Vagina (tissue), 2 donors: ENCODE data around the gene ZFAND2A. TPM values are rescaled to one million over a fixed set of nuclear protein-coding genes. Genes with fewer than 3 reads are reported as not detected.
"Not testable (repeated sequence)": the region's sequence is repeated elsewhere in the genome, so short reads cannot be mapped to it uniquely, and the experiment has no call there.

ENCODE experiments used
- DNase-seq, 2 donors: peaks; one replicate each; pipeline ENCODE4 v3.0.0-alpha.2; 2017; ENCODE audit errors: extremely low spot score in 2 of 2
- H3K27ac ChIP-seq: fragments of 200-600 bp; sonication (generic); one replicate; pipeline ENCODE4 v1.5.1; 2019
- H3K27me3 ChIP-seq: fragments of 200-600 bp; sonication (generic); one replicate; pipeline ENCODE4 v1.5.1; 2019
- H3K36me3 ChIP-seq, 2 donors: fragments of 200-600 bp; sonication (generic); one replicate each; pipeline ENCODE4 v1.5.1; 2017 to 2019
- H3K4me1 ChIP-seq: fragments of 200-600 bp; sonication (generic); one replicate; pipeline ENCODE4 v1.5.1; 2019
- H3K4me3 ChIP-seq, 2 donors: fragments of 200-600 bp; sonication (generic); 1 replicate in 1 of 2; 2 replicates in 1 of 2; pipeline ENCODE4 v1.5.1; 2016 to 2019
- H3K9me3 ChIP-seq: fragments of 200-600 bp; sonication (generic); one replicate; pipeline ENCODE4 v1.5.1; 2019
- CTCF ChIP-seq, 3 experiments: fragments of 450-650 bp in 2 of 3; fragments of 200-600 bp in 1 of 3; sonication (generic) in 1 of 3; IDR thresholded peaks; one replicate each; pipeline ENCODE4 v1.5.1; 2017 to 2019; ENCODE audit warnings: antibody characterized with exemption in 3 of 3, mild to moderate bottlenecking in 2 of 3, moderate library complexity in 2 of 3
- POLR2A ChIP-seq, 2 donors: fragments of 450-650 bp; IDR thresholded peaks; one replicate each; pipeline ENCODE4 v1.6.1; 2017; ENCODE audit warnings: antibody characterized with exemption in 2 of 2, mild to moderate bottlenecking in 2 of 2, moderate library complexity in 2 of 2
- POLR2AphosphoS5 ChIP-seq, 2 donors: sonication (generic); formaldehyde crosslinking; IDR thresholded peaks; one replicate each; pipeline ENCODE4 v1.9.0; 2017; ENCODE audit warnings: antibody characterized with exemption in 2 of 2, mild to moderate bottlenecking in 2 of 2, low read depth in 1 of 2; ENCODE audit not compliant: insufficient read depth in 1 of 2
- intact Hi-C: fragments of 100-400 bp; cut with DNase I; formaldehyde crosslinking; loops from one replicate; pipeline ENCODE4 v1.15.1; 2023
- total RNA-seq: library from RNA; depleted of rRNA; stranded (reverse); fragments of >200 nt; gene quantifications from one replicate; pipeline ENCODE4 v1.2.3, GENCODE V29; 2016

The ZFAND2A gene
- total RNA-seq, 1 donor from 2014 or later: 30.9 TPM

GRCh38 chr7:1174881-1175596 is 15.0 kb upstream of the ZFAND2A start:
- no peak for DNase-seq
- intact Hi-C loops: loop anchor here (10.0 kb wide), 1 partner anchor 90 kb away; the partner anchor contains the start of gene GPER1
- TF ChIP-seq POLR2A (IDR thresholded peaks at IDR 0.05): no peak
- no peak for TF ChIP-seq POLR2AphosphoS5 (IDR thresholded peaks at IDR 0.05; ENCODE audit: insufficient read depth in 1 of 2, low read depth in 1 of 2)
- no peak for TF ChIP-seq CTCF (IDR thresholded peaks at IDR 0.05)
- H3K27me3 ChIP-seq: no peaks in the 10 kb centered on the region
- no peak overlapping the region for H3K4me3 ChIP-seq
- no peak overlapping the region for H3K27ac ChIP-seq
- peaks cover 14% of the 10 kb centered on the region for H3K4me1 ChIP-seq
- H3K36me3 ChIP-seq: no peaks in the 10 kb centered on the region
- H3K9me3 ChIP-seq: no peaks in the 10 kb centered on the region

- no peak for TF ChIP-seq POLR2A (IDR thresholded peaks at IDR 0.05)
- TF ChIP-seq POLR2AphosphoS5 (IDR thresholded peaks at IDR 0.05; ENCODE audit: insufficient read depth in 1 of 2, low read depth in 1 of 2): no peak
- no peak for TF ChIP-seq CTCF (IDR thresholded peaks at IDR 0.05)
- intact Hi-C loops: loop anchor here (10.0 kb wide), 1 partner anchor 89 kb away; the partner anchor contains the start of gene GPER1
- Histone ChIP-seq H3K27me3 (no peaks in the 10 kb centered on the region), H3K4me1 (peaks cover 21% of the 10 kb centered on the region), H3K4me3 (no peak overlapping the region), H3K27ac (no peak overlapping the region), H3K36me3 (no peaks in the 10 kb centered on the region), H3K9me3 (no peaks in the 10 kb centered on the region)
- DNase-seq: no peak
These were observed 14.0 kb upstream of the ZFAND2A start for GRCh38 chr7:1174002-1174401.

- intact Hi-C loops: loop anchor here (10.0 kb wide), 1 partner anchor 88 kb away; the partner anchor contains the start of gene GPER1
- Histone ChIP-seq H3K9me3 (no peaks in the 10 kb centered on the region), H3K27me3 (no peaks in the 10 kb centered on the region), H3K4me3 (no peak overlapping the region), H3K27ac (no peak overlapping the region), H3K4me1 (peaks cover 24% of the 10 kb centered on the region), H3K36me3 (no peaks in the 10 kb centered on the region)
- no peak for TF ChIP-seq POLR2AphosphoS5 (IDR thresholded peaks at IDR 0.05; ENCODE audit: insufficient read depth in 1 of 2, low read depth in 1 of 2)
- no peak for TF ChIP-seq POLR2A (IDR thresholded peaks at IDR 0.05)
- no peak for TF ChIP-seq CTCF (IDR thresholded peaks at IDR 0.05)
- no peak for DNase-seq
These were observed 12.9 kb upstream of the ZFAND2A start for GRCh38 chr7:1172666-1173523.

- not testable (repeated sequence) for H3K4me3 ChIP-seq, H3K9me3 ChIP-seq, H3K27ac ChIP-seq, H3K36me3 ChIP-seq, DNase-seq, H3K27me3 ChIP-seq
- peaks cover 19% of the 10 kb centered on the region for H3K4me1 ChIP-seq
- intact Hi-C loops: loop anchor here (10.0 kb wide), 1 partner anchor 87 kb away; the partner anchor contains the start of gene GPER1
These were observed 11.5 kb upstream of the ZFAND2A start for GRCh38 chr7:1171516-1171915.

- TF ChIP-seq POLR2AphosphoS5 (IDR thresholded peaks at IDR 0.05; ENCODE audit: insufficient read depth in 1 of 2, low read depth in 1 of 2): no peak
- no peak for TF ChIP-seq CTCF (IDR thresholded peaks at IDR 0.05)
- no peak for TF ChIP-seq POLR2A (IDR thresholded peaks at IDR 0.05)
- no peak overlapping the region for H3K27ac ChIP-seq
These were observed 10.9 kb upstream of the ZFAND2A start for GRCh38 chr7:1170741-1171501.

More at GRCh38 chr7:1170741-1171501, 10.9 kb upstream of the ZFAND2A start:
- H3K4me1 ChIP-seq: peaks cover 13% of the 10 kb centered on the region
- H3K9me3 ChIP-seq: no peaks in the 10 kb centered on the region
- H3K36me3 ChIP-seq: no peaks in the 10 kb centered on the region
- DNase-seq: no peak
- H3K27me3 ChIP-seq: no peaks in the 10 kb centered on the region
- intact Hi-C loops: loop anchor here (10.0 kb wide), 1 partner anchor 86 kb away; the partner anchor contains the start of gene GPER1
- no peak overlapping the region for H3K4me3 ChIP-seq
